Measurements from ENCODE around the gene NGRN.
A peak's percentile ranks its signal among the peaks of the same experiment; 100 is the strongest.

NGRN gene

DNA sequence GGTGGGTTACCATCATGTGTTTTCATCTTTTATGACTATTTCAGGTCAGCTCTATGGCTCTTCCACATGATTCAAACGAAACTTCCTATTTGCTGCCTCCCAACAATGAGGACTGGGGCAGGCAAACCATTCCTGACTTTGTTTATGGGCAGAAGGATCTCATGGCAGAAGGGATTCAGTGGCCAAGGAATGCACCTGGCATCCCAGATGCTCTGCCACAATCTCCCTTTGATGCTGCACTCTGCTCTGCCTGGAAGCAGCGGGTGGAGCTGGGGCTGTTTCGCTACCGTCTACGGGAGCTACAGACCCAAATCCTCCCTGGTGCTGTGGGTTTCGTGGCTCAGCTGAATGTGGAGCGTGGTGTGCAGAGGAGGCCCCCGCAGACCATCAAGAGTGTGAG lies 24.6 kb upstream of the NGRN start:
- intact Hi-C loops (cut with DNase I; ENCODE audit: low total_unique reads): no loop called here
- DNase-seq: no peak

GRCh38 chr15:90241343-90242192 lies 23.9 kb upstream of the NGRN start:
- intact Hi-C loops (cut with DNase I; ENCODE audit: low total_unique reads): no loop called here
- Histone ChIP-seq H3K27me3 (no peaks in the 10 kb centered on the region), H3K9me3 (no peaks in the 10 kb centered on the region), H3K36me3 (peaks cover 4 to 58% (median 20%) of the 10 kb centered on the region in 3 donors), H3K4me3 (no peak overlapping the region), H3K27ac (no peak overlapping the region), H3K4me1 (no peaks in the 10 kb centered on the region)
- DNase-seq: no peak
- TF ChIP-seq CTCF (IDR thresholded peaks at IDR 0.05): no peak

More for the DNA sequence above, 24.6 kb upstream of the NGRN start:
- Histone ChIP-seq H3K36me3 (peaks cover 4 to 65% (median 20%) of the 10 kb centered on the region in 3 donors), H3K4me1 (no peaks in the 10 kb centered on the region), H3K9me3 (no peaks in the 10 kb centered on the region), H3K4me3 (no peak overlapping the region), H3K27me3 (no peaks in the 10 kb centered on the region), H3K27ac (no peak overlapping the region)
- no peak for TF ChIP-seq CTCF (IDR thresholded peaks at IDR 0.05)

DNA sequence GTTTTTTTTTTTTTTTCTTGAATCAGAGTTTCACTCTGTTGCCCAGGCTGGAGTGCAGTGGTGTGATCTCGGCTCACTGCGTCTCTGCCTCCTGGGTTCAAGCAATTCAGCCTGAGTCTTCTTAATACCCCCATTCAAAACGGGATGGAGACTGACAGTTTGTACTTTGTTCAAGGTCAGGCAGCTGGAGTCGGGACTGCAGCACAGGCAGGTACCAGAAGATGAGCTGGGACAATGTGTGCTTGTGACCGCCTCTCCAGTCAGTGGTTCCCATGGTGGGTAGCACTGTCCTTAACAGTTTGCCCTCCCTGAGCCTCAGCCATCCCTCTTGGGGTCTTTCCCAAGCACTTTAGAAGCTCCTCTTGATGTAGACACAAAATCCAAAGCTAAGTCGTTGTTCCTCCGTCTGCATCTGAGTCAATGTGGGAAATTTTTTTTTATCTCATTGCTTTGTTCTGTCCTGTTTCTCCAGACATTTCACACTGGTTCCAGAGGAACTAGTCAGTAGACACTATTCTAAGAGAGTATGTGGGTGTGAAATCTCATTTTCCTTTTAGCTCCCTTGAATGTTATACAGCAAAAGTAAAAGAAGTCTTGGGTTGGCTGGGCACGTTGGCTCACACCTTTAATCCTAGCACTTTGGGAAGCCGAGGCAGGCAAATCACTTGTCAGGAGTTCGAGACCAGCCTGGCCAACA lies 21.4 kb upstream of the NGRN start:
- Histone ChIP-seq H3K4me3 (no peak overlapping the region), H3K27ac (no peak overlapping the region), H3K9me3 (no peaks in the 10 kb centered on the region), H3K36me3 (peaks cover 0 to 34% (median 11%) of the 10 kb centered on the region in 3 donors), H3K27me3 (no peaks in the 10 kb centered on the region), H3K4me1 (peaks cover 0 to 3% (median under 1%) of the 10 kb centered on the region in 4 donors)
- DNase-seq: no peak
- TF ChIP-seq CTCF (IDR thresholded peaks at IDR 0.05): no peak
- intact Hi-C loops (cut with DNase I; ENCODE audit: low total_unique reads): no loop called here

DNA sequence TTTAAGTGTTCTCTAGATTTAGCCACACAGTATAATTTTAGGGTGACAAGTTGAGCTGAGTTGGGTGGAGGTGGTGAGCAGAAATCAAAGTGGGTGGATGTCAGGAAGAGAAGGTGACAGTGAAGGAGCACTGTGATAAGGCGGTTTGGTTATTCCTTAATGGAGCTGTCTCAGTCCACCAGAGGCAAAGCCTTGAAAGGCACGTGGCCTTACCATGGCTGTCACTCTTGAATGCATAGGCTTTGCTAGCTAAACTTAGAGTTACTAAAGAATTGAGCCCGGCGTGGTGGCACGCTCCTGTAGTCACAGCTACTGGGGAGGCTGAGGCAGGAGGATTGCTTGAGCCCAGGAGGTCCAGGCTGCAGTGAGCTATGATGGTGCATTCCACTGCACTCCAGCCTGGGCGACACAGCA lies 16.7 kb upstream of the NGRN start:
- Histone ChIP-seq H3K4me1 (peaks cover 0 to 15% (median 11%) of the 10 kb centered on the region in 4 donors), H3K4me3 (peak overlapping the region; percentile 52 to 67), H3K27me3 (no peaks in the 10 kb centered on the region), H3K9me3 (no peaks in the 10 kb centered on the region), H3K27ac (peak overlapping the region in 1 of 2 donors; percentile 61), H3K36me3 (no peaks in the 10 kb centered on the region)
- DNase-seq: no peak
- TF ChIP-seq CTCF (IDR thresholded peaks at IDR 0.05): no peak
- intact Hi-C loops (cut with DNase I; ENCODE audit: low total_unique reads): no loop called here

DNA sequence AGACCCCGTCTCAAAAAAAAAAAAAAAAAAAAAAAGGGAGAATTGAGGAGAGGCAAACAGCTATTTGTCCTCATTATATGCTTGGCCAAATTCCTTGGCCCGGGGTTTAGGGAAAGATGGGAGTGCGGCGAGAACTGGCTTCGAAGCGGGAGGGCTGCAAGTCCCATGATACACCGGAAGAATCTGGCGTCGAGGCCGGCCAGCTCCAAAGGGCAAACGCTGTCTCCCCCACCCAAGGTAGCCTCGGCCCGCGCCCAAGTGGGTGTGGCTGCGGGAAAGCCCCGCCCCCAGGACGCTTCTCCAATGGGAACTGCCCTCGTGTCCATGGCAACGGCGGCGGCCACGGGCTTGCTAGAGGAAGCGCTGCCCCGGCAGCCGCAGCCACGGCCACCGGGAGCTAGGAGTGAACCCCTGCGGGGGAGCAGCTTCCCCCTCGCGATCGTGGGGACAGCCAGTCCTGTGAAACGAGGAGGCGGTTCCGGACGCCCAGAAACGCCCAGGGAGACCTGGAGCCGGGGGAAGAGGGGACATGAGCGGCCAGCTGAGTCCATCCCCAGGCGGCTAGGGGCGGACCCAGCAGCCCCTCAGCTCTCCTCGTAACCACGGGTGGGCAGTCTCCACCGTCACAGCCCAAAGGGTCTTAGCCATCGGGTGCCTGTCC lies 16.1 kb upstream of the NGRN start, which contains the start of gene TTLL13:
TTLL13 (plus strand) TSS at position 354 of the 661 bp plus-strand sequence. CDS start 1,075 bp downstream, outside the sequence.
- Histone ChIP-seq H3K9me3 (no peaks in the 10 kb centered on the region), H3K4me1 (peaks cover 0 to 15% (median 11%) of the 10 kb centered on the region in 4 donors), H3K27me3 (no peaks in the 10 kb centered on the region), H3K36me3 (no peaks in the 10 kb centered on the region), H3K27ac (peak within 1 kb of the TSS; percentile 42 to 61), H3K4me3 (peak within 1 kb of the TSS; percentile 52 to 67)
- no peak for TF ChIP-seq CTCF (IDR thresholded peaks at IDR 0.05)
- intact Hi-C loops (cut with DNase I; ENCODE audit: low total_unique reads): no loop called here
- peak; percentile 94 to 97 for DNase-seq
